SK-N-SH (cell line): ENCODE data around the gene MYO7A.

ENCODE experiments used
- CHD2 ChIP-seq: fragments of 150-350 bp; IDR thresholded peaks from 2 replicates; pipeline ENCODE4 v1.6.1; 2018; ENCODE audit warnings: low read length; ENCODE audit not compliant: partially characterized antibody
- EP300 ChIP-seq, 2 experiments: IDR thresholded peaks; 2 replicates each; pipeline versions ENCODE4 v1.4.0 to v1.6.1; 2012; ENCODE audit warnings: borderline replicate concordance in 1 of 2, low read depth in 1 of 2, low read length in 1 of 2
- EZH2phosphoT487 ChIP-seq: fragments of 200-600 bp; sonication (generic); IDR thresholded peaks from 2 replicates; pipeline ENCODE4 v1.6.1; 2017; ENCODE audit warnings: low read depth, mixed run types, mild to moderate bottlenecking, antibody characterized with exemption, moderate library complexity, borderline replicate concordance
- MXI1 ChIP-seq: IDR thresholded peaks from 2 replicates; pipeline ENCODE4 v1.6.1; 2012; ENCODE audit warnings: mild to moderate bottlenecking, low read depth, low read length, improper control_type of control experiment
- POLR2AphosphoS5 ChIP-seq: IDR thresholded peaks from 2 replicates; pipeline ENCODE4 v1.6.1; 2012; ENCODE audit warnings: low read depth, low read length
- RCOR1 ChIP-seq: fragments of 150-350 bp; IDR thresholded peaks from 2 replicates; pipeline ENCODE4 v1.6.1; 2017; ENCODE audit warnings: antibody characterized with exemption, low read length
- SIN3A ChIP-seq: IDR thresholded peaks from 2 replicates; pipeline ENCODE4 v1.6.1; 2012; ENCODE audit warnings: low read depth, mild to moderate bottlenecking, low read length, moderate library complexity, borderline replicate concordance
- TCF12 ChIP-seq: IDR thresholded peaks from 2 replicates; pipeline ENCODE4 v1.4.0; 2012
- TEAD4 ChIP-seq: IDR thresholded peaks from 2 replicates; pipeline ENCODE4 v1.4.0; 2012; ENCODE audit warnings: mild to moderate bottlenecking, borderline replicate concordance; ENCODE audit not compliant: insufficient read depth
- TF ChIP-seq, protein P1 (sequence below): fragments of 200-600 bp; sonication (generic); IDR thresholded peaks from 2 replicates; pipeline ENCODE4 v1.6.1; 2017; ENCODE audit warnings: antibody characterized with exemption, mild to moderate bottlenecking, moderate library complexity
- TF ChIP-seq, protein P2 (sequence below): fragments of 150-350 bp; IDR thresholded peaks from 2 replicates; pipeline ENCODE4 v1.6.1; 2017; ENCODE audit warnings: antibody characterized with exemption, low read length, low read depth, borderline replicate concordance
- TF ChIP-seq, protein P3 (sequence below): IDR thresholded peaks from 2 replicates; pipeline ENCODE4 v1.4.0; 2012; ENCODE audit warnings: low read depth
- TF ChIP-seq, protein P4 (sequence below): IDR thresholded peaks from 2 replicates; pipeline ENCODE4 v1.6.1; 2012; ENCODE audit warnings: mild to moderate bottlenecking, low read depth, low read length, moderate library complexity
- TF ChIP-seq, protein P5 (sequence below): IDR thresholded peaks from 2 replicates; pipeline ENCODE4 v1.4.0; 2012; ENCODE audit warnings: low read depth, borderline replicate concordance

DNA sequence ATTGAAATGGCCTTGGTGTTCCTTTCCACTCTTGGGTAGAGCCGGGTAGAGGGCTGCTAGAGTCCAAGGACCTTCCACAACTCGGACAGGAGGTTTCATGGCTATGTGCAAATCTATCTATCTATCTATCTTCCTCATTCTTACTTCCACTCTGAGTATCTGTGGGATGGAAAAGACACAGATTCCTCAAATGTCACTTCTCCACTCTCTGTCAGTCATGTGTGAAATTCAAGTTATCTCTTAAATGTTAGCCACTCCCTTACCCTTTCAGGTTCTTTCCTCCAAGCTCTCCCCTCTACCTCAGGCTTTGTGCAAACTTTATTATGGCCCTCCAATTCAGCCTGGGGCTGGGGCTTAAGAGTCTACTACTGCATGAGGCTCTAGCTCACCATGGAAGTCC, 89.1 kb downstream of the MYO7A start:
- TF ChIP-seq TEAD4: no peak
- no peak for TF ChIP-seq TCF12
- no peak for TF ChIP-seq POLR2AphosphoS5
- TF ChIP-seq, protein P1, sequence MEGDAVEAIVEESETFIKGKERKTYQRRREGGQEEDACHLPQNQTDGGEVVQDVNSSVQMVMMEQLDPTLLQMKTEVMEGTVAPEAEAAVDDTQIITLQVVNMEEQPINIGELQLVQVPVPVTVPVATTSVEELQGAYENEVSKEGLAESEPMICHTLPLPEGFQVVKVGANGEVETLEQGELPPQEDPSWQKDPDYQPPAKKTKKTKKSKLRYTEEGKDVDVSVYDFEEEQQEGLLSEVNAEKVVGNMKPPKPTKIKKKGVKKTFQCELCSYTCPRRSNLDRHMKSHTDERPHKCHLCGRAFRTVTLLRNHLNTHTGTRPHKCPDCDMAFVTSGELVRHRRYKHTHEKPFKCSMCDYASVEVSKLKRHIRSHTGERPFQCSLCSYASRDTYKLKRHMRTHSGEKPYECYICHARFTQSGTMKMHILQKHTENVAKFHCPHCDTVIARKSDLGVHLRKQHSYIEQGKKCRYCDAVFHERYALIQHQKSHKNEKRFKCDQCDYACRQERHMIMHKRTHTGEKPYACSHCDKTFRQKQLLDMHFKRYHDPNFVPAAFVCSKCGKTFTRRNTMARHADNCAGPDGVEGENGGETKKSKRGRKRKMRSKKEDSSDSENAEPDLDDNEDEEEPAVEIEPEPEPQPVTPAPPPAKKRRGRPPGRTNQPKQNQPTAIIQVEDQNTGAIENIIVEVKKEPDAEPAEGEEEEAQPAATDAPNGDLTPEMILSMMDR: no peak
- TF ChIP-seq, protein P2, sequence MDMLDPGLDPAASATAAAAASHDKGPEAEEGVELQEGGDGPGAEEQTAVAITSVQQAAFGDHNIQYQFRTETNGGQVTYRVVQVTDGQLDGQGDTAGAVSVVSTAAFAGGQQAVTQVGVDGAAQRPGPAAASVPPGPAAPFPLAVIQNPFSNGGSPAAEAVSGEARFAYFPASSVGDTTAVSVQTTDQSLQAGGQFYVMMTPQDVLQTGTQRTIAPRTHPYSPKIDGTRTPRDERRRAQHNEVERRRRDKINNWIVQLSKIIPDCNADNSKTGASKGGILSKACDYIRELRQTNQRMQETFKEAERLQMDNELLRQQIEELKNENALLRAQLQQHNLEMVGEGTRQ: no peak
- TF ChIP-seq MXI1: no peak
- TF ChIP-seq, protein P3, sequence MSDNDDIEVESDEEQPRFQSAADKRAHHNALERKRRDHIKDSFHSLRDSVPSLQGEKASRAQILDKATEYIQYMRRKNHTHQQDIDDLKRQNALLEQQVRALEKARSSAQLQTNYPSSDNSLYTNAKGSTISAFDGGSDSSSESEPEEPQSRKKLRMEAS: no peak
- TF ChIP-seq RCOR1: no peak
- TF ChIP-seq EP300 (IDR thresholded peaks at IDR 0.05; ENCODE audit: borderline replicate concordance in 1 of 2, low read depth in 1 of 2, low read length in 1 of 2): no peak
- TF ChIP-seq, protein P4, sequence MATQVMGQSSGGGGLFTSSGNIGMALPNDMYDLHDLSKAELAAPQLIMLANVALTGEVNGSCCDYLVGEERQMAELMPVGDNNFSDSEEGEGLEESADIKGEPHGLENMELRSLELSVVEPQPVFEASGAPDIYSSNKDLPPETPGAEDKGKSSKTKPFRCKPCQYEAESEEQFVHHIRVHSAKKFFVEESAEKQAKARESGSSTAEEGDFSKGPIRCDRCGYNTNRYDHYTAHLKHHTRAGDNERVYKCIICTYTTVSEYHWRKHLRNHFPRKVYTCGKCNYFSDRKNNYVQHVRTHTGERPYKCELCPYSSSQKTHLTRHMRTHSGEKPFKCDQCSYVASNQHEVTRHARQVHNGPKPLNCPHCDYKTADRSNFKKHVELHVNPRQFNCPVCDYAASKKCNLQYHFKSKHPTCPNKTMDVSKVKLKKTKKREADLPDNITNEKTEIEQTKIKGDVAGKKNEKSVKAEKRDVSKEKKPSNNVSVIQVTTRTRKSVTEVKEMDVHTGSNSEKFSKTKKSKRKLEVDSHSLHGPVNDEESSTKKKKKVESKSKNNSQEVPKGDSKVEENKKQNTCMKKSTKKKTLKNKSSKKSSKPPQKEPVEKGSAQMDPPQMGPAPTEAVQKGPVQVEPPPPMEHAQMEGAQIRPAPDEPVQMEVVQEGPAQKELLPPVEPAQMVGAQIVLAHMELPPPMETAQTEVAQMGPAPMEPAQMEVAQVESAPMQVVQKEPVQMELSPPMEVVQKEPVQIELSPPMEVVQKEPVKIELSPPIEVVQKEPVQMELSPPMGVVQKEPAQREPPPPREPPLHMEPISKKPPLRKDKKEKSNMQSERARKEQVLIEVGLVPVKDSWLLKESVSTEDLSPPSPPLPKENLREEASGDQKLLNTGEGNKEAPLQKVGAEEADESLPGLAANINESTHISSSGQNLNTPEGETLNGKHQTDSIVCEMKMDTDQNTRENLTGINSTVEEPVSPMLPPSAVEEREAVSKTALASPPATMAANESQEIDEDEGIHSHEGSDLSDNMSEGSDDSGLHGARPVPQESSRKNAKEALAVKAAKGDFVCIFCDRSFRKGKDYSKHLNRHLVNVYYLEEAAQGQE: no peak
- TF ChIP-seq SIN3A: no peak
- no peak for TF ChIP-seq EZH2phosphoT487
- no peak for TF ChIP-seq CHD2
- TF ChIP-seq, protein P5, sequence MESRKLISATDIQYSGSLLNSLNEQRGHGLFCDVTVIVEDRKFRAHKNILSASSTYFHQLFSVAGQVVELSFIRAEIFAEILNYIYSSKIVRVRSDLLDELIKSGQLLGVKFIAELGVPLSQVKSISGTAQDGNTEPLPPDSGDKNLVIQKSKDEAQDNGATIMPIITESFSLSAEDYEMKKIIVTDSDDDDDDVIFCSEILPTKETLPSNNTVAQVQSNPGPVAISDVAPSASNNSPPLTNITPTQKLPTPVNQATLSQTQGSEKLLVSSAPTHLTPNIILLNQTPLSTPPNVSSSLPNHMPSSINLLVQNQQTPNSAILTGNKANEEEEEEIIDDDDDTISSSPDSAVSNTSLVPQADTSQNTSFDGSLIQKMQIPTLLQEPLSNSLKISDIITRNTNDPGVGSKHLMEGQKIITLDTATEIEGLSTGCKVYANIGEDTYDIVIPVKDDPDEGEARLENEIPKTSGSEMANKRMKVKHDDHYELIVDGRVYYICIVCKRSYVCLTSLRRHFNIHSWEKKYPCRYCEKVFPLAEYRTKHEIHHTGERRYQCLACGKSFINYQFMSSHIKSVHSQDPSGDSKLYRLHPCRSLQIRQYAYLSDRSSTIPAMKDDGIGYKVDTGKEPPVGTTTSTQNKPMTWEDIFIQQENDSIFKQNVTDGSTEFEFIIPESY: no peak
